Measurements from ENCODE around the gene CACNA1C. TPM values are rescaled to one million over a fixed set of nuclear protein-coding genes. Genes with fewer than 3 reads are reported as not detected.
A peak's percentile ranks its signal among the peaks of the same experiment; 100 is the strongest.

CACNA1C gene
- total RNA-seq, 4 donors from 2014 or later = 5.2 to 12.9 (median 6.3) TPM

GRCh38 chr12:2076196-2076570 lies 23.4 kb downstream of the CACNA1C start:
- no peak overlapping the region for H3K4me3 ChIP-seq
- 45 to 56% methylated on average over 9 of the region's 9 CpGs for WGBS, 2 donors
- peaks cover 0 to 16% (median 0%) of the 10 kb centered on the region in 4 donors for H3K9me3 ChIP-seq
- H3K27me3 ChIP-seq = no peaks in the 10 kb centered on the region
- H3K36me3 ChIP-seq = no peaks in the 10 kb centered on the region
- H3K4me1 ChIP-seq = no peaks in the 10 kb centered on the region
- TF ChIP-seq POLR2A (IDR thresholded peaks at IDR 0.05) (no peak), EP300 (IDR thresholded peaks at IDR 0.05) (peak in 1 of 2 donors; percentile 5)
- DNase-seq (ENCODE audit: low spot score in 2 of 2) = no peak
- peak overlapping the region in 1 of 4 donors; percentile 50 for H3K27ac ChIP-seq

- Histone ChIP-seq H3K9me3 (peaks cover 0 to 11% (median 0%) of the 10 kb centered on the region in 4 donors), H3K27ac (peak overlapping the region in 1 of 4 donors; percentile 50), H3K4me1 (no peaks in the 10 kb centered on the region), H3K36me3 (no peaks in the 10 kb centered on the region), H3K27me3 (no peaks in the 10 kb centered on the region), H3K4me3 (no peak overlapping the region)
- WGBS, 2 donors = 87 to 90% methylated on average over 10 of the region's 10 CpGs
- DNase-seq (ENCODE audit: low spot score in 2 of 2) = no peak
- no peak for TF ChIP-seq EP300 (IDR thresholded peaks at IDR 0.05)
- TF ChIP-seq POLR2A (IDR thresholded peaks at IDR 0.05) = no peak
- no peak for TF ChIP-seq CTCF (IDR thresholded peaks at IDR 0.05)
These were observed 23.9 kb downstream of the CACNA1C start for GRCh38 chr12:2076728-2077127.

- TF ChIP-seq CTCF (IDR thresholded peaks at IDR 0.05) = no peak
- no peak for TF ChIP-seq EP300 (IDR thresholded peaks at IDR 0.05)
- no peak for TF ChIP-seq POLR2A (IDR thresholded peaks at IDR 0.05)
- Histone ChIP-seq H3K27ac (no peak overlapping the region), H3K4me1 (no peaks in the 10 kb centered on the region)
These were observed 27.8 kb downstream of the CACNA1C start for GRCh38 chr12:2080604-2081003.

DNA sequence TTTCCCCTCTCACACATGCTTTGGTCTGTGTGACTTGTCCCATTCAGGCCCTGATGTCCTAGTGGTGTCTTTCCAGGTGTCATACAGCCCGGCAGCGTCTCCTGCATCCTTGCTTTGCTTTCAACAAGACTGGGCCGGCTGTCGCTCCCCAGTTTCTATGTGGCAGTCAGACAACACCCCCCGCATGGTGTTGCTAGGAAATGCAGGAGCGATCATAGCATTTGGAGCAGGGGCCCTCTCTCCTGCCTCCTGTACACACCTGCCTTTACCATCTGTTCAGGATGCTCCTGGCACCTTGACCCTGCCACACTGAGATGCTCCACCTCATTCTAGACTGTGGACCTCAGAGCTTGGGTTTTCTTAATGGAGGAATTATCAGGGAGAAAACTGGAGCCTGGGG lies 29.5 kb downstream of the CACNA1C start:
- H3K4me1 ChIP-seq = peaks cover 0 to 3% (median 0%) of the 10 kb centered on the region in 4 donors
- 81 to 91% methylated on average over 6 of the region's 6 CpGs for WGBS, 2 donors
- TF ChIP-seq POLR2A (IDR thresholded peaks at IDR 0.05) (no peak), CTCF (IDR thresholded peaks at IDR 0.05) (no peak), EP300 (IDR thresholded peaks at IDR 0.05) (no peak)
- peaks cover 0 to 10% (median 0%) of the 10 kb centered on the region in 4 donors for H3K9me3 ChIP-seq
- H3K27me3 ChIP-seq = no peaks in the 10 kb centered on the region
- H3K4me3 ChIP-seq = no peak overlapping the region
- DNase-seq (ENCODE audit: low spot score in 2 of 2) = no peak
- H3K27ac ChIP-seq = no peak overlapping the region
- no peaks in the 10 kb centered on the region for H3K36me3 ChIP-seq

More at GRCh38 chr12:2080604-2081003, 27.8 kb downstream of the CACNA1C start:
- H3K36me3 ChIP-seq = no peaks in the 10 kb centered on the region
- H3K27me3 ChIP-seq = no peaks in the 10 kb centered on the region
- H3K9me3 ChIP-seq = peaks cover 0 to 10% (median 0%) of the 10 kb centered on the region in 4 donors
- no peak for DNase-seq (ENCODE audit: low spot score in 2 of 2)
- H3K4me3 ChIP-seq = no peak overlapping the region

DNA sequence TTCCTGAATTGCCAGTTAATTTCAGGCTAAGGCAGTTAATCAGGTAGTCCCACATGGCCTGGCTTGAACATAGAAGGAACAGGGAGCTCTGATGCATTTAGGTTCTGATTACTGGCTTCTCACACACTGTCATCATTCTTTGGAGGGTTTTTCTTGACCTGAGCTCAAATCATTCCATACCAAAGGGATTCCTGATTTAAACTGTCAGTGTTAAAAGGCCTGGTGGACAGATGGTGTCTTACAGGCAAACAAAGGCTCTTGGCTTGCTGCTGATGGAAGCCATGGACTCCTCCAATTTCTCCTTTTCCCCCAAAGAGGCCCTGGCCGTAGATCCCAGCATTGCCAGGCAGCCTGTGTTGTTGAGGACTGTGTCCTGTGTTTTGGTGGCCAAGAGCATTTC lies 30.2 kb downstream of the CACNA1C start:
- Histone ChIP-seq H3K4me3 (no peak overlapping the region), H3K27me3 (no peaks in the 10 kb centered on the region), H3K4me1 (peaks cover 0 to 3% (median 0%) of the 10 kb centered on the region in 4 donors), H3K36me3 (no peaks in the 10 kb centered on the region), H3K9me3 (peaks cover 0 to 10% (median 0%) of the 10 kb centered on the region in 4 donors), H3K27ac (no peak overlapping the region)
- WGBS, 2 donors = 29 to 63% methylated on average over 1 of the region's 1 CpG
- TF ChIP-seq CTCF (IDR thresholded peaks at IDR 0.05) (no peak), POLR2A (IDR thresholded peaks at IDR 0.05) (no peak), EP300 (IDR thresholded peaks at IDR 0.05) (no peak)
- DNase-seq (ENCODE audit: low spot score in 2 of 2) = no peak

DNA sequence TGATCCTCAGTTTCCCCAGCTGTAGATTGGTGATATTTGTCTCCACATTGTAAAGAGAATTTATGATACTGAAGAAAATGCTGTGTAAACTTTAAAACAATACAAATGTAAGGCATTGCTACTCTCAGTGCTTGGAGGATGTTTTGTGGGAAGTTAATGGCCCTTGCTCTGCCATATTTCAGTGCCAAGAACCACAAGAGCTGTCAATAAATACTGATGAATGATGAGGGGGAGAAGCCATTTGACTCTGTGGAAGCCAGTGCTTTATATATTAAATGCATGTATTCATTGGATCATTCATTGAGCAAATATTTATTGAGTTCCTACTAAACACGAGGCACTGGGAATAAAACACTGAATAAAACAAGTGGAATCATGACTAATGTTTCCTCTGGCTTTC lies 30.8 kb downstream of the CACNA1C start:
- peaks cover 0 to 3% (median 0%) of the 10 kb centered on the region in 4 donors for H3K4me1 ChIP-seq
- TF ChIP-seq EP300 (IDR thresholded peaks at IDR 0.05) (no peak), CTCF (IDR thresholded peaks at IDR 0.05) (no peak), POLR2A (IDR thresholded peaks at IDR 0.05) (no peak)
- no peak overlapping the region for H3K27ac ChIP-seq
- peaks cover 0 to 10% (median 0%) of the 10 kb centered on the region in 4 donors for H3K9me3 ChIP-seq
- 33 to 55% methylated on average over 1 of the region's 1 CpG for WGBS, 2 donors
- DNase-seq (ENCODE audit: low spot score in 2 of 2) = no peak
- no peak overlapping the region for H3K4me3 ChIP-seq
- no peaks in the 10 kb centered on the region for H3K36me3 ChIP-seq
- H3K27me3 ChIP-seq = no peaks in the 10 kb centered on the region

All from tibial nerve (tissue), 4 donors.